Measurements from ENCODE around the gene TES. TPM values are rescaled to one million over a fixed set of nuclear protein-coding genes. Genes with fewer than 3 reads are reported as not detected.
A peak's percentile ranks its signal among the peaks of the same experiment; 100 is the strongest.

The TES gene
- total RNA-seq, 1 experiment from 2014 or later: 120 TPM

DNA sequence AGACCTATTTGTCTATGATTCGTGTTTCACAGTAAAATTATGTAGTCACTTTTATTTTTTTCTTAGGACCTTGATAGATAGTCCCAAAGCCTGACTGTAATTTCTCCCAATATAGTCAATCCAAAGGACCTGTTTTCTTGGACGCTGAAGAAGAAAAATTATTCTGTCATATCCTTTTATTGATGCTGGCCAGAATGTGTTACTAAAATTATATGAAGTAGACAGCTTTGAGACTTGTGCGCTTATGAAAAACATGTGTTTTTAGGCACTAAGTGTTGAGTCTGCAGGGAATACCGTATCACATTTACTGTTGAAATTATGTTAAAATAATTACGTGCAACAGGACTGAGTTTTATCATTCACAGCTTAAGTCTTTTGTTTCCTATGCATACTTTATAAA, 17.9 kb downstream of the TES start:
- ATAC-seq (no peak), DNase-seq (no peak)
- TF ChIP-seq EZH2 (IDR thresholded peaks at IDR 0.05; ENCODE audit: low read length, unreplicated experiment): no peak
- TF ChIP-seq, protein P1, sequence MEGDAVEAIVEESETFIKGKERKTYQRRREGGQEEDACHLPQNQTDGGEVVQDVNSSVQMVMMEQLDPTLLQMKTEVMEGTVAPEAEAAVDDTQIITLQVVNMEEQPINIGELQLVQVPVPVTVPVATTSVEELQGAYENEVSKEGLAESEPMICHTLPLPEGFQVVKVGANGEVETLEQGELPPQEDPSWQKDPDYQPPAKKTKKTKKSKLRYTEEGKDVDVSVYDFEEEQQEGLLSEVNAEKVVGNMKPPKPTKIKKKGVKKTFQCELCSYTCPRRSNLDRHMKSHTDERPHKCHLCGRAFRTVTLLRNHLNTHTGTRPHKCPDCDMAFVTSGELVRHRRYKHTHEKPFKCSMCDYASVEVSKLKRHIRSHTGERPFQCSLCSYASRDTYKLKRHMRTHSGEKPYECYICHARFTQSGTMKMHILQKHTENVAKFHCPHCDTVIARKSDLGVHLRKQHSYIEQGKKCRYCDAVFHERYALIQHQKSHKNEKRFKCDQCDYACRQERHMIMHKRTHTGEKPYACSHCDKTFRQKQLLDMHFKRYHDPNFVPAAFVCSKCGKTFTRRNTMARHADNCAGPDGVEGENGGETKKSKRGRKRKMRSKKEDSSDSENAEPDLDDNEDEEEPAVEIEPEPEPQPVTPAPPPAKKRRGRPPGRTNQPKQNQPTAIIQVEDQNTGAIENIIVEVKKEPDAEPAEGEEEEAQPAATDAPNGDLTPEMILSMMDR (conservative IDR thresholded peaks at IDR 0.05; ENCODE audit: low read depth, low read length): no peak
- no peak for TF ChIP-seq EZH2phosphoT487 (IDR thresholded peaks at IDR 0.05; ENCODE audit: borderline replicate concordance, low read length)
- BruUV-seq (replicated peaks): TSS peak; percentile 20
- Histone ChIP-seq H4K20me1 (ENCODE audit: low read length) (peaks cover 63% of the 10 kb centered on the region), H3K27ac (ENCODE audit: low read length) (peak overlapping the region; percentile 73), H2AFZ (ENCODE audit: low read length) (no peak overlapping the region), H3K9me3 (ENCODE audit: low read length) (no peaks in the 10 kb centered on the region), H3K27me3 (ENCODE audit: low read length) (no peaks in the 10 kb centered on the region), H3K4me1 (ENCODE audit: insufficient read depth, low read length) (peaks cover 82% of the 10 kb centered on the region), H3K4me2 (ENCODE audit: low read length) (peak overlapping the region; percentile 68), H3F3A (ENCODE audit: low read length, unreplicated experiment) (peaks cover 22% of the 10 kb centered on the region), H3K9me2 (replicated peaks; ENCODE audit: low read length) (no peaks in the 10 kb centered on the region), H3K9ac (ENCODE audit: low read length) (peak overlapping the region; percentile 8; the same call in 1 of the 2 replicates), H3K36me3 (ENCODE audit: low read depth, low read length) (peaks cover 9% of the 10 kb centered on the region; the same call in 1 of the 2 replicates), H3K4me3 (ENCODE audit: low read length) (0 out of 2 replicates have a peak overlapping the region, but pooled peaks have one; percentile 18), H3K79me2 (ENCODE audit: low read length) (peaks cover 97% of the 10 kb centered on the region)
- intact Hi-C loops (cut with micrococcal nuclease): no loop called here
- ChIA-PET CTCF (interaction anchor here (0.5 to 0.6 kb wide), 2 partner anchors 48 to 162 kb away, joined by 3 read pairs; no protein-coding TSS in a partner anchor), POLR2A (ENCODE audit: unreplicated experiment) (no interaction called here)

DNA sequence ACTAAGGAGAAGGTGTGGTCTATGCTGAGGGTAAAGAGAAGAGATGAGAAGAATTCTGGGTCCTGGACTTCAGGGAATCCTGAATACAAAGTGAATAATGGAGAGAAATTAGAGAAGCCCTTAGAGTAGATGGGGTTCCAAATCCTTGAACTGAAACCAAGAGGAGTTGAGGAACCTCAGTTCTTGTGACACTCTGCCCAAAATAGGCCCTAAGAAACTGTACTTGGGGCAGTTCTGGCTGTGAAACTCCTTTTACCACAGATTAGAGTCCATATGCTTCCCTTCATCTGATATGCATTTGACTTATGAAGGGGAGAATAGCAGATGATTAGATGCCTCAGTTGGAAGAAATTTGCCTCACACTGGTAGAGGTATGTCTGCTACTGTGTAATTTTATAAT, 19.0 kb downstream of the TES start:
- no TSS peak for BruUV-seq (replicated peaks)
- Histone ChIP-seq H3K4me2 (ENCODE audit: low read length) (no peak overlapping the region), H3K79me2 (ENCODE audit: low read length) (peaks cover 97% of the 10 kb centered on the region), H3K9me3 (ENCODE audit: low read length) (no peaks in the 10 kb centered on the region), H3K27me3 (ENCODE audit: low read length) (no peaks in the 10 kb centered on the region), H3K27ac (ENCODE audit: low read length) (no peak overlapping the region), H3F3A (ENCODE audit: low read length, unreplicated experiment) (peaks cover 22% of the 10 kb centered on the region), H3K9ac (ENCODE audit: low read length) (no peak overlapping the region), H3K4me1 (ENCODE audit: insufficient read depth, low read length) (peaks cover 86% of the 10 kb centered on the region), H3K4me3 (ENCODE audit: low read length) (no peak overlapping the region), H3K36me3 (ENCODE audit: low read depth, low read length) (peaks cover 10% of the 10 kb centered on the region; the same call in 1 of the 2 replicates), H2AFZ (ENCODE audit: low read length) (no peak overlapping the region), H3K9me2 (replicated peaks; ENCODE audit: low read length) (no peaks in the 10 kb centered on the region), H4K20me1 (ENCODE audit: low read length) (peaks cover 60% of the 10 kb centered on the region)
- no peak for DNase-seq
- ChIA-PET POLR2A (ENCODE audit: unreplicated experiment) (interaction anchor here (0.6 to 0.7 kb wide), 2 partner anchors 22 to 219 kb away, joined by 4 read pairs; no protein-coding TSS in a partner anchor), CTCF (no interaction called here)
- intact Hi-C loops (cut with micrococcal nuclease): no loop called here
- TF ChIP-seq, protein P1 (conservative IDR thresholded peaks at IDR 0.05; ENCODE audit: low read depth, low read length): no peak
- TF ChIP-seq EZH2 (IDR thresholded peaks at IDR 0.05; ENCODE audit: low read length, unreplicated experiment) (no peak), EZH2phosphoT487 (IDR thresholded peaks at IDR 0.05; ENCODE audit: borderline replicate concordance, low read length) (no peak)
- no peak for ATAC-seq
